AG04450 (cell line): Measurements from ENCODE around the gene CALHM2. TPM values are rescaled to one million over a fixed set of nuclear protein-coding genes. Genes with fewer than 3 reads are reported as not detected.

Source experiments
- CTCF ChIA-PET: fragments of 300-600, 350-600 bp; formaldehyde crosslinking; extraction: SDS; loops from one replicate; lab custom pipeline; 2022; ENCODE audit warnings: antibody characterized with exemption, inconsistent platforms; lab: Charles Lee
- POLR2A ChIA-PET: fragments of 350-600 bp; formaldehyde crosslinking; extraction: SDS; loops from one replicate; lab custom pipeline; 2021; ENCODE audit warnings: antibody characterized with exemption, inconsistent platforms; lab: Yijun Ruan, JAX
- DNase-seq: peaks from one replicate; pipeline ENCODE4 v3.0.0-alpha.2; 2011; ENCODE audit warnings: low read depth, low spot score
- H3K27ac ChIP-seq: one replicate; pipeline ENCODE4 v1.5.1; 2012; ENCODE audit warnings: low read depth, low read length, control low read depth
- H3K27me3 ChIP-seq: one replicate; pipeline ENCODE4 v1.6.0; 2012; ENCODE audit warnings: low read length; ENCODE audit not compliant: control insufficient read depth, insufficient read depth
- H3K4me3 ChIP-seq: 2 replicates; pipeline ENCODE4 v1.5.1; 2011; ENCODE audit warnings: mild to moderate bottlenecking, low read depth, low read length, control low read depth
- H3K9me3 ChIP-seq: 2 replicates; pipeline ENCODE4 v1.5.1; 2012; ENCODE audit warnings: low read length; ENCODE audit not compliant: control insufficient read depth, insufficient read depth
- polyA plus RNA-seq: library from polyadenylated mRNA; depleted of rRNA; stranded (reverse); fragments of >200 nt; gene quantifications from 2 replicates; pipeline ENCODE4 v1.2.3, GENCODE V29; 2011
- TF ChIP-seq, protein P1 (sequence below): IDR thresholded peaks from 2 replicates; pipeline ENCODE4 v1.5.1; 2011; ENCODE audit warnings: low read depth, low read length, control low read depth, inconsistent platforms

CALHM2 gene
- polyA plus RNA-seq, 1 experiment = 9.2 TPM

DNA sequence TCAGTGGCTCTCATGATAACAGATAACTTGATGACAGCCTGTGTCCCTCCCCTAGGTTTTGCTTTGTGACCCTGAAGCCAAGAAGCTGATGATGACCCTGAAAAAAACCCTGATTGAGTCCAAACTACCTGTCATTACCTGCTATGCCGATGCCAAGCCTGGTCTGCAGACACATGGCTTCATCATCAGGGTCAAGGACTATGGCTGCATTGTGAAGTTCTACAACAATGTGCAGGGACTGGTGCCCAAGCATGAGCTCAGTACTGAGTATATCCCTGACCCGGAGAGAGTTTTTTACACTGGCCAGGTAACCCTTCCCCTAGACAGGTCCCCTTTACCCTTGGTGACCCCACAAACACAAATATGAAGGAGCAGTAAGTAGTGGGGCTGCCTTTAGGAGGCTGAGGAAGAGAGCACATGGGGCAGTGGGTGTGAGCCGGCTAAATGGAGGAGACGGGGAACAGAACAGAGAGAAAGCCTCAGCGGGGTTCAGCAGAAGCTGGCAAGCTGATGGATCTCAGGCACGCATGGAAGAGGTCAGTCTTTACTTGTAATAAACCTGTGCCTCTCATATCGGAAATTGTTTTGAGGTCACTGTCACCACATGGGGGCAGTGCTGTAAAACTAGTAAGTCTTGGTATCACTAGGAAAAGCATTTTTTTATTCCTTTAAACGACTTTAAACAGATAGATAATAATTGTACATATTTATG lies 35.6 kb downstream of the CALHM2 start:
- H3K4me3 ChIP-seq = no peak overlapping the region
- POLR2A ChIA-PET = interaction anchor here (0.7 kb wide), 1 partner anchor 60 kb away, joined by 4 read pairs; no protein-coding TSS in a partner anchor
- H3K9me3 ChIP-seq = no peaks in the 10 kb centered on the region
- peak; percentile 21 for DNase-seq
- no peak overlapping the region for H3K27ac ChIP-seq
- CTCF ChIA-PET = interaction anchor here (0.6 to 6.9 kb wide), 22 partner anchors 9 to 274 kb away, joined by 3 to 112 read pairs (median 4); partner anchors contain the start of genes ATP5MK and PDCD11
- TF ChIP-seq, protein P1, sequence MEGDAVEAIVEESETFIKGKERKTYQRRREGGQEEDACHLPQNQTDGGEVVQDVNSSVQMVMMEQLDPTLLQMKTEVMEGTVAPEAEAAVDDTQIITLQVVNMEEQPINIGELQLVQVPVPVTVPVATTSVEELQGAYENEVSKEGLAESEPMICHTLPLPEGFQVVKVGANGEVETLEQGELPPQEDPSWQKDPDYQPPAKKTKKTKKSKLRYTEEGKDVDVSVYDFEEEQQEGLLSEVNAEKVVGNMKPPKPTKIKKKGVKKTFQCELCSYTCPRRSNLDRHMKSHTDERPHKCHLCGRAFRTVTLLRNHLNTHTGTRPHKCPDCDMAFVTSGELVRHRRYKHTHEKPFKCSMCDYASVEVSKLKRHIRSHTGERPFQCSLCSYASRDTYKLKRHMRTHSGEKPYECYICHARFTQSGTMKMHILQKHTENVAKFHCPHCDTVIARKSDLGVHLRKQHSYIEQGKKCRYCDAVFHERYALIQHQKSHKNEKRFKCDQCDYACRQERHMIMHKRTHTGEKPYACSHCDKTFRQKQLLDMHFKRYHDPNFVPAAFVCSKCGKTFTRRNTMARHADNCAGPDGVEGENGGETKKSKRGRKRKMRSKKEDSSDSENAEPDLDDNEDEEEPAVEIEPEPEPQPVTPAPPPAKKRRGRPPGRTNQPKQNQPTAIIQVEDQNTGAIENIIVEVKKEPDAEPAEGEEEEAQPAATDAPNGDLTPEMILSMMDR = peak; percentile 62
- no peaks in the 10 kb centered on the region for H3K27me3 ChIP-seq

DNA sequence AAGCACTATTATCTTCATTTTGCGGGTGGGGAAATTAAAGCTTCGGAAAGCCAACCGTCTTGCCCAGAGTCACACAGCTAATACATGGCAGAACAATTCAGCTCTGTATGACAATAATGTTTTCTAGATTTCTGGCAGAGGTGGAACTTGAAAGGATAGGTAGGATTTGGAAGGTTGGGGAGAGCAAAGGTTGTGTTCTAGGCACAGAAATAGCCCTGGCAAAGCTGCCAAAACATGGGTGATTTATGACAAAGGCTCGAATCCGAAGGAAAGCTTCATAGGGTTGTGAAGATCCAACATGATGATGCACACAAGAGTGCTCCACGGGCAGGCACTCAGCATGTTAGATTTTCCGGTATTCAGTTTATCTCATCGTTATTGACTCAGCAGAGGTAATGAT lies 36.6 kb downstream of the CALHM2 start:
- Histone ChIP-seq H3K4me3 (no peak overlapping the region), H3K27ac (no peak overlapping the region), H3K9me3 (no peaks in the 10 kb centered on the region), H3K27me3 (no peaks in the 10 kb centered on the region)
- DNase-seq = no peak
- POLR2A ChIA-PET = no interaction called here
- TF ChIP-seq, protein P1 = no peak
- CTCF ChIA-PET = interaction anchor here (0.6 to 6.9 kb wide), 8 partner anchors 8 to 175 kb away, joined by 3 to 112 read pairs (median 4); no protein-coding TSS in a partner anchor

DNA sequence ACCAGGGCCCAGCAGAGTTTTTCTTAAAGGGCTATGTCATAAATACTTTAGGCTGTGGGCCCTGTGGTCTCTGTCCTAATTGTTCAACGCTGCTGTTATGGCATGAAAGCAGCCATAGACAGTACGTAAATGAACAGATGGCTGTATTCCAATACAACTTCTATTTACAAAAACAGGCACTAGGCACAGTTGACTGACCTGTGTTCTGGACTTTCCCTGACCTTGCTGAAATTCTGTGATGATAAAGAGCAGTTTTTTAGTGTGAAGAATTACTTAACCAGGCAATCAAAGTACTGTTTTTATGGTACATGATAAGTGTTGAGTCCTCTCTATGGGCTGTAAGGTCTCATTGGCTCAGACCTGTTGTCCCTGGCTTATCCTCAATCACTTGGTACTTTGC lies 38.6 kb downstream of the CALHM2 start:
- DNase-seq = no peak
- Histone ChIP-seq H3K27me3 (no peaks in the 10 kb centered on the region), H3K27ac (no peak overlapping the region), H3K4me3 (no peak overlapping the region), H3K9me3 (no peaks in the 10 kb centered on the region)
- CTCF ChIA-PET = interaction anchor here (6.9 kb wide), 1 partner anchor 71 kb away, joined by 112 read pairs; no protein-coding TSS in a partner anchor
- POLR2A ChIA-PET = no interaction called here
- TF ChIP-seq, protein P1 = no peak

DNA sequence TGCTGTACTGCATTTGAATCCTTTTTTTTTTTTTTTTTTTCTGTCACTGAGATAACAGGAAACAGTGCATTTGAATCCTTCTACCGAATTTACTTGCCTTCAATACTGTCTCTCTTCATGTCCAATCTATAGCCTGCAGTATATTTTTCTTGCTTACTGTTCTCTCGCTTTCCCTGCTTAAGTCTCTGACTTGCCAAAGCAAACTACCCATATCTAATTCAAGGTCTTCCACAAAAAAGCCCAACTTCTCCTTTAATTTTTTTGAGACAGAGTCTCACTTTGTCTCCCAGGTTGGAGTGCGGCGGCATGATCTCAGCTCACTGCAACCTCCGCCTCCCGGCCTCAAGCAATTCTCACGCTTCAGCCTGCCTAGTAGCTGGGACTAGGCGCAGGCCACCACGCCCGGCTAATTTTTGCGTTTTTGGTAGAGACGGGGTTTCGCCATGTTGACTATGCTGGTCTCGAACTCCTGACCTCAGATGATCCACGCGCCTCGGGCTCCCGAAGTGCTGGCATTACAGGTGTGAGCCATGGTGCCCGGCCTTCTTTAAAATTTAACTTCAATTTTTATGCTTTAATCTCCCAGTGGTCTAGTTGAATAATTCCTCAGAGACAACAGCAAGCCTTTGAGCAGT lies 54.9 kb downstream of the CALHM2 start:
- Histone ChIP-seq H3K4me3 (peak overlapping the region; percentile 98), H3K9me3 (no peaks in the 10 kb centered on the region), H3K27ac (no peak overlapping the region), H3K27me3 (no peaks in the 10 kb centered on the region)
- ChIA-PET POLR2A (no interaction called here), CTCF (interaction anchor here (1.0 to 1.6 kb wide), 3 partner anchors 19 to 725 kb away, joined by 3 to 9 read pairs (median 3); partner anchors contain the start of gene SFR1)
- TF ChIP-seq, protein P1 = no peak
- DNase-seq = no peak

DNA sequence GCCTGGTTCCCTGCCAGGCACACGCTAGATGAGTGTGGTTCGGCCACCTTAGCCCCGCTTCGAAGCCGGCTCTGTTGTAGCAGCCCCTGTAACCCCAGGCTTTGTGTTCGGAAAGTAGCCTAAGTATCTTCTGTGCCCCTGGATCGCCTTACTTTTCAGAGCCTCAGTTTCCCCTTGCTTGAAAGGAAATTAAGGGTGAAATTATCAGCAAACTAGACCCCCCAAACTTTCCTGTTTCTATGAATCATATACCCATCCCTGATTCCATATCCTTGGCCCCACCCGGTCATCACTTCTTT lies 55.4 kb downstream of the CALHM2 start:
- peak overlapping the region; percentile 57 for H3K27ac ChIP-seq
- TF ChIP-seq, protein P1 = no peak
- POLR2A ChIA-PET = interaction anchor here (0.9 kb wide), 1 partner anchor 56 kb away, joined by 3 read pairs; the partner anchor contains the start of gene CALHM2
- CTCF ChIA-PET = interaction anchor here (1.3 to 1.6 kb wide), 2 partner anchors 20 to 89 kb away, joined by 3 to 9 read pairs; no protein-coding TSS in a partner anchor
- no peaks in the 10 kb centered on the region for H3K9me3 ChIP-seq
- no peak for DNase-seq
- no peaks in the 10 kb centered on the region for H3K27me3 ChIP-seq
- H3K4me3 ChIP-seq = peak overlapping the region; percentile 98
